NCI-H2227 treated with DMSO at 0.1 percent for 48 hours (cell line): ENCODE results near the gene YJEFN3.

Experiments used
- DNase-seq: peaks from one replicate; lab custom pipeline; 2025; lab: John Stamatoyannopoulos, UW

Gene YJEFN3

GRCh38 chr19:19540064-19540714 is 11.5 kb downstream of the YJEFN3 start:
- no peak for DNase-seq

- DNase-seq = no peak
Measured at GRCh38 chr19:19540715-19541515, 12.2 kb downstream of the YJEFN3 start.

GRCh38 chr19:19541616-19542015 is 12.9 kb downstream of the YJEFN3 start:
- DNase-seq = no peak

GRCh38 chr19:19542507-19542906 is 13.8 kb downstream of the YJEFN3 start:
- no peak for DNase-seq

- DNase-seq = no peak
Measured at GRCh38 chr19:19543101-19543500, 14.4 kb downstream of the YJEFN3 start.

- no peak for DNase-seq
Measured at GRCh38 chr19:19543640-19544039, 14.9 kb downstream of the YJEFN3 start.

- no peak for DNase-seq
Measured at GRCh38 chr19:19544257-19544953, 15.7 kb downstream of the YJEFN3 start.

GRCh38 chr19:19544954-19545591 is 16.4 kb downstream of the YJEFN3 start:
- DNase-seq = no peak

GRCh38 chr19:19545707-19546106 is 17.0 kb downstream of the YJEFN3 start:
- DNase-seq = no peak

- no peak for DNase-seq
Measured at GRCh38 chr19:19546751-19547162, 18.0 kb downstream of the YJEFN3 start.

- DNase-seq = no peak
Measured at GRCh38 chr19:19547674-19548336, 19.1 kb downstream of the YJEFN3 start.

- DNase-seq = no peak
Measured at GRCh38 chr19:19548915-19549759, 20.4 kb downstream of the YJEFN3 start.

GRCh38 chr19:19549804-19550464 is 21.2 kb downstream of the YJEFN3 start:
- DNase-seq = no peak

GRCh38 chr19:19550485-19550929 is 21.8 kb downstream of the YJEFN3 start:
- no peak for DNase-seq

GRCh38 chr19:19550972-19551852 is 22.5 kb downstream of the YJEFN3 start:
- DNase-seq = no peak

- DNase-seq = no peak
Measured at GRCh38 chr19:19551853-19552192, 23.1 kb downstream of the YJEFN3 start.

GRCh38 chr19:19552798-19553197 is 24.1 kb downstream of the YJEFN3 start:
- DNase-seq = no peak

GRCh38 chr19:19553670-19554069 is 25.0 kb downstream of the YJEFN3 start:
- no peak for DNase-seq
